DMS 273 (cell line): ENCODE measurements around the gene SRI.
A peak's percentile ranks its signal among the peaks of the same experiment; 100 is the strongest.
"Not testable (repeated sequence)": the region's sequence is repeated elsewhere in the genome, so short reads cannot be mapped to it uniquely, and the experiment has no call there.

Experiments
- DNase-seq: peaks from one replicate; lab custom pipeline; 2025; ENCODE audit not compliant: unreplicated experiment; lab: John Stamatoyannopoulos, UW

SRI gene

DNA sequence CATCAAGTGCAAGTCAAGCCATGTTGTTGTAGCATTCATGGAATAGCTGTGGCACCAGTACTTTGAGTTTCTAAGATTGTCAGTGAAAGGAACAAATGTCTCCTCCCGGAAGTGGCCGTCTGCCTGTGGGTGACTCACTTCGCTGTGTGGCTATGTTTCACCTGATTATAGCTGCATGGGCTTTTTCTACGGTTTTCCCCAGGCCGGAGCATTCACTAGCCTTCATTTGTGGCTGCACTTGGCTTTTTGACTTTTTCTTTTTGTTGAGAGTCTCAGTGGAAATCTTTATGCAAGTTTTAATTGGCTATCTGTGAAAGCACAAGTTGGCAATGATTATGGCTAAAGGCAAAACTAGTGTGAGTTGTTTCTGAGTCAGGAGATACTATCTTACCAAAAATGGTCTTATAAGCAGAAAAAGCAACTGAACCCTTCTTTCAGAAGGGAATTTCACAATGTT, 35.0 kb downstream of the SRI start:
- no peak for DNase-seq

DNA sequence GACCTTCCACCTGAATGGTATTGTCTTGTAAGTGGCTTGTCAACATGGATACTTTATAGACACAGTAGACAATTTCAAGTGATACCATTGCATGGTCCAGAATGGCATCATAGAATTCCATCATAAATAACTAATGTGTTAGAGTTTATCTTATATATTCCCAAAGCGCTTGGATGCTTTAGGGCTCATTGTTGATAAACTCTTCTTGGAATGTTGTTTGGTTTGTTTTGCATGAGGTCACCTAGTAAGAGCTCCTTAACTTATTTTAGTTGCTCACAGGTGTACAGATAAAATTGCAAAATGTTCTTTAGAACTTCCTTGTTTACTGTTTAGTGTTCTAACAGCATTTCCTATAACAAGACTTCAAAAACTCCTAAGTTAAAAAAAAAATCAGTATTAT, 36.8 kb downstream of the SRI start:
- DNase-seq: no peak

DNA sequence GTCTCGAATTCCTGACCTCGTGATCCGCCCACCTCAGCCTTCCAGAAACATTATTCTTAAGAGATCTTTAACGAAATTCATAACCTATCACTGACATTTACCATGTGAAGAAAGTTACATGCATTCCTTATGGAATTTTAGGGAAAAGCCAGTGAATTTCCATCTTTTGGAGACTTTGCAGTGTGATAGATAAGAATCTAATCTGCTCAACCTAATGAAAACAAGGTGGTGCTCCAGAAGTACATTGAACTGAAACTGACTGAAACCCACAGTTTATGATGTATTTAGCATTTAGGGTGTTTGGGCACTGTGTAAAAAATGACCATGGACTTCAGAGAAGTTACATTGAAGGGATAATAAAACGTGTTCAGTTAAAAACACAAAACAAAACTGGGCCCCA, 43.6 kb downstream of the SRI start:
- DNase-seq: no peak

DNA sequence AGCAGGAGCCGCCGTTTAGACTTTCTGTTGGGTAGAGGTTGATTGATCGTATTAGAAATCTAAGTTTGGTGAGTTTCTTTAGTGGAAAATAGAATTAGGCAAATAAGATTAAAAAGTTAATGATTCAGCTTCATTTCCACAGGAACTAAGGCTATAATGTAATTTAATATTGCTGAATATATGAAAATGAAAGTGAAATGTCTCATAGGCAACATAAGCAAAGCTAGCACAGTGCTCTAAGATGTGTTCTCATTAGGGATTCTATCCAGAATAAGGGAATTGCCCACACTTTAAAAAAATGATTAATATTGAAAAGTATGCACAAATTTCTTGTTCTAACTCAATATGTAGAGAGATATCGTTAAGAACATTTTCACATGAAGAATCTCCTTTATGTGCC, 47.0 kb downstream of the SRI start:
- DNase-seq: no peak

GRCh38 chr7:88169717-88170320, 50.0 kb downstream of the SRI start:
- DNase-seq: peak; percentile 56

DNA sequence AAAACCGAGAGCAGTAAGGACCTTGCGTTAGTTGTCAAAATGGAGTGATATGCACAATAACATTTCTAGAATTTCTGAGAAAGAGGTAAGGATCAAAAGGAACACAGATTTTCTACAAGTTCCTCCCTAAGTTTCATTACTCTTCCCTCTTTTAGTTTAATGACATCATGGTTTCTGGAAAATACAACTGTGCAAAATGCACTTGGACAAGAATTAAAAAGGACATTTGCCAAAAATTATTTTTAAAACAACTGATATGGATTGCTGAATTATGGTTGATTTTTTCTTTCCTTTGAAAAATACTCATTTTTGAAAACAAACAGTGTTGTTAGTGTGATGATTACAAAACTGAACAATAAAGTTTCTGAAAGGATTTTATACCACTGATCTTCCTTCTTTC, 52.1 kb downstream of the SRI start:
- DNase-seq: no peak

DNA sequence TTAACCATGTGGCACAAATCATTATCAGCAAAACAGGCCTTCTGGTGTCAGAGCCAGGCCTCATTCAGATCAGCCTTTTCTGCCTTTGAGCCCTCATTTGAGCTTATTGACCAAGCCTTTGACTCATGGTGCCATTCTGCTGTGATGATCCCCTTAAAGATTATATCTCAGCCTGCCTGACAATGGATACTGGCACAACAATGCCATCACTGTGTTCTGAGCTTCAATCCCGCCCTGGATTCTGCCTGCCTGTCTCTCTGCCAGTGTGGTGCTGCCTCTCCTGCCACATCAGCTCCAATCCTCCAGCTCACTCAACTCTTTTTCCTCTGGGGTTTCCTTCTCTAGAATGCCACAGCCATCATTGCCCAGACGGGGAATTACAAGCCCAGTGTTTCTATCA, 52.6 kb downstream of the SRI start:
- DNase-seq: no peak

- DNase-seq: no peak
These were observed 54.1 kb downstream of the SRI start for GRCh38 chr7:88165697-88166096.

DNA sequence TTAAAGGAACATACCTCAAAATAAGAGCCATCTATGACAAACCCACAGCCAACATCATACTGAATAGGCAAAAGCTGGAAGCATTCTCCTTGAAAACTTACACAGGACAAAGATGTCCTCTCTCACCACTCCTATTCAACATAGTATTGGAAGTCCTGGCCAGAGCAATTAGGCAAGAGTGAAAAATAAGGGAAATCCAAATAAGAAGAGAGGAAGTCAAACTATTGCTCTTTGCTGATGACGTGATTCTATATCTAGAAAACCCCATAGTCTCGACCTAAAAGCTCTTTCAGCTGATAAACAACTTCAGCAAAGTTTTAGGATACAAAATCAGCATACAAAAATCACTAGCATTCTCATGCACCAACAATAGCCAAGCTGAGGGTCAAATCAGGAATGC, 60.1 kb downstream of the SRI start:
- not testable (repeated sequence) for DNase-seq

DNA sequence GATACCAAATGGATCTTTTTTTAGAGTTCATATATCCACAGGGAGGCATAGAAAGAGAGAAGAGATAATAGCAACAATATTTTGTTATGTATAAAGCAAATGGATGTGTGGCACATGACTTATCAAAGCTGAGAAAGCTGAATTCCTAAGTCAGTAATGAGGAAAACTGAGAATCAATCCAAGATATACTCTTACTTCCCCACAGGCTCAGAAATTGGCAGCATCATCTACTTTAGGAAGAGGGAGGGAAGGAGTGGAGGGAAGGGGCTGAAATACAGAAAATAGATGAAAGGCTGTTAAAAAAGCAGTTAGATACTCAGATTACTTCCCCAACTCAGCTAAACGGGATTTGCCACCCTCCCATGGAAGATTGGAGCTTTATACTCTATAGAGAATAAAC, 63.5 kb downstream of the SRI start:
- DNase-seq: no peak

DNA sequence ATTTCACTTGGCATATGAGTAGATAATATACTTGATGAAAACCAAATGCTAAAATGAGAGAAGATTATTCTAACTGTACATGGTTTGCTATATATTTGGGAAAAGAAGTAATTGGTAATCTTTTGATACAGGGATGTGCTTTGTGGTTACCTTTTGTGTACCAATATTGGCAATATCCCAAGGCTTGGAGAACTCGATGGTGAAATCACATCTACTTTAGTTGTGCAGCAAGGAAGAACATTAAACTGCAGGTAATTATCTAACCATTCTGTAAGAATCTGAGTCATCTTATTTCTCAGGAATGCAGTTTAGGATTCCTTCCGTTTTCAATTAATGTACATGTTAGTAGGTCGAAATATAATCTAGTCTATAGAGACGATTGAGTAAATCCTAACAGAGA, 64.1 kb downstream of the SRI start:
- no peak for DNase-seq
